A673 (cell line): ENCODE measurements around the gene CDK8. TPM values are rescaled to one million over a fixed set of nuclear protein-coding genes. Genes with fewer than 3 reads are reported as not detected.
"Not testable (repeated sequence)": the region's sequence is repeated elsewhere in the genome, so short reads cannot be mapped to it uniquely, and the experiment has no call there.

Experiments used
- BruUV-seq: library from RNA; stranded (reverse); fragments of 400-500 nt; replicated peaks from 2 replicates; lab custom pipeline; 2021; lab: Mats Ljungman, UMichigan
- CTCF ChIA-PET: fragments of 300-600 bp; sonication (Branson Sonifier 250); formaldehyde crosslinking; loops from one replicate; lab custom pipeline; 2022; ENCODE audit warnings: antibody characterized with exemption; lab: Charles Lee
- POLR2A ChIA-PET: fragments of 300-600 bp; sonication (Branson Sonifier 250); formaldehyde crosslinking; loops from one replicate; lab custom pipeline; 2022; ENCODE audit warnings: antibody characterized with exemption; ENCODE audit not compliant: low non-redundant PET; lab: Charles Lee
- DNase-seq: peaks from one replicate; pipeline ENCODE4 v3.0.0-alpha.2; 2015; ENCODE audit warnings: low spot score
- H3K27ac ChIP-seq: fragments of 200-600 bp; sonication (generic); 2 replicates; pipeline ENCODE4 v1.5.1; 2016; ENCODE audit warnings: mixed run types, low read depth, mild to moderate bottlenecking, mixed read lengths, antibody characterized with exemption, low read length; ENCODE audit not compliant: poor library complexity, severe bottlenecking
- H3K27me3 ChIP-seq: fragments of 200-600 bp; sonication (generic); replicated peaks from 2 replicates; pipeline ENCODE4 v1.6.1; 2017; ENCODE audit warnings: mixed run types, low read depth, mild to moderate bottlenecking, mixed read lengths, antibody characterized with exemption, low read length; ENCODE audit not compliant: insufficient read depth, poor library complexity
- H3K36me3 ChIP-seq: fragments of 200-600 bp; sonication (generic); 2 replicates; pipeline ENCODE4 v1.6.1; 2016; ENCODE audit warnings: mixed run types, mild to moderate bottlenecking, mixed read lengths, antibody characterized with exemption, low read length; ENCODE audit not compliant: insufficient read depth, poor library complexity, severe bottlenecking
- H3K4me1 ChIP-seq: fragments of 200-600 bp; sonication (generic); 2 replicates; pipeline ENCODE4 v1.6.1; 2017; ENCODE audit warnings: mixed run types, mild to moderate bottlenecking, mixed read lengths, antibody characterized with exemption, low read length; ENCODE audit not compliant: insufficient read depth, poor library complexity, severe bottlenecking
- H3K4me3 ChIP-seq: fragments of 200-600 bp; sonication (generic); 2 replicates; pipeline ENCODE4 v1.5.1; 2016; ENCODE audit warnings: low read depth, mixed run types, mild to moderate bottlenecking, mixed read lengths, low read length; ENCODE audit not compliant: poor library complexity, severe bottlenecking
- H3K9me3 ChIP-seq: fragments of 200-600 bp; sonication (generic); 2 replicates; pipeline ENCODE4 v1.6.1; 2016; ENCODE audit warnings: mixed run types, low read depth, mild to moderate bottlenecking, mixed read lengths, antibody characterized with exemption, low read length; ENCODE audit not compliant: poor library complexity, severe bottlenecking
- EZH2 ChIP-seq: fragments of 200-600 bp; sonication (generic); IDR thresholded peaks from 2 replicates; pipeline ENCODE4 v1.6.1; 2017; ENCODE audit warnings: borderline replicate concordance, low read depth, mild to moderate bottlenecking, mixed read lengths, antibody characterized with exemption, low read length; ENCODE audit not compliant: poor library complexity, severe bottlenecking
- intact Hi-C: fragments of 100-400 bp; cut with micrococcal nuclease; formaldehyde crosslinking; loops from one replicate; pipeline ENCODE4 v1.10.0; 2022; ENCODE audit not compliant: unreplicated experiment
- total RNA-seq: library from RNA; stranded (reverse); gene quantifications from 2 replicates; pipeline ENCODE4 v1.2.3, GENCODE V29; 2021
- TF ChIP-seq, protein P1 (sequence below): fragments of 300-800, 200-600 bp; sonication (generic); conservative IDR thresholded peaks from 2 replicates; pipeline ENCODE4 v1.5.1; 2017; ENCODE audit warnings: low read depth, mild to moderate bottlenecking, antibody characterized with exemption, low read length, moderate library complexity, mixed read lengths

CDK8 gene
- total RNA-seq, 1 experiment from 2014 or later, result 23.1 TPM

DNA sequence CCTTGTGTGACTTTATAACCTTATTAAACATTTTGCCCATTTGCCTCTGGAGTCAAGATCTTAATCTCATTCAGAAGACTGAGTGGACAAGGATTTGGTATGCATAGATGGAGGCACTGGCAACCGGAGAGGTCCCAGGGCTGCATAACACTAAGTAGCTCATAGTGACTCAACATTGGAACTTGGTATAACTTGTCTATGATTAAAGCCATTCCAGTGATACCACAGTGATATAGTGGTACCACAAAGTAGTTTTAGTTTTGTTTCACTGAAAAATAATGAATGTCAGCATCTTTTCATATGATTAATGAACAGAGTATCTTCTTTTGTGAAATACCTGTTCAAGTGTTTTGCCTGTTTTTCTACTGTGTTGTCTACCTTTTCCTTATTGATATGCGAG is 26.4 kb downstream of the CDK8 start:
- no peak overlapping the region for H3K4me3 ChIP-seq
- no peak for TF ChIP-seq EZH2
- TF ChIP-seq, protein P1, sequence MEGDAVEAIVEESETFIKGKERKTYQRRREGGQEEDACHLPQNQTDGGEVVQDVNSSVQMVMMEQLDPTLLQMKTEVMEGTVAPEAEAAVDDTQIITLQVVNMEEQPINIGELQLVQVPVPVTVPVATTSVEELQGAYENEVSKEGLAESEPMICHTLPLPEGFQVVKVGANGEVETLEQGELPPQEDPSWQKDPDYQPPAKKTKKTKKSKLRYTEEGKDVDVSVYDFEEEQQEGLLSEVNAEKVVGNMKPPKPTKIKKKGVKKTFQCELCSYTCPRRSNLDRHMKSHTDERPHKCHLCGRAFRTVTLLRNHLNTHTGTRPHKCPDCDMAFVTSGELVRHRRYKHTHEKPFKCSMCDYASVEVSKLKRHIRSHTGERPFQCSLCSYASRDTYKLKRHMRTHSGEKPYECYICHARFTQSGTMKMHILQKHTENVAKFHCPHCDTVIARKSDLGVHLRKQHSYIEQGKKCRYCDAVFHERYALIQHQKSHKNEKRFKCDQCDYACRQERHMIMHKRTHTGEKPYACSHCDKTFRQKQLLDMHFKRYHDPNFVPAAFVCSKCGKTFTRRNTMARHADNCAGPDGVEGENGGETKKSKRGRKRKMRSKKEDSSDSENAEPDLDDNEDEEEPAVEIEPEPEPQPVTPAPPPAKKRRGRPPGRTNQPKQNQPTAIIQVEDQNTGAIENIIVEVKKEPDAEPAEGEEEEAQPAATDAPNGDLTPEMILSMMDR, result no peak
- H3K4me1 ChIP-seq, result no peaks in the 10 kb centered on the region
- H3K36me3 ChIP-seq, result no peaks in the 10 kb centered on the region
- no peak for DNase-seq
- intact Hi-C loops, result no loop called here
- ChIA-PET POLR2A (no interaction called here), CTCF (interaction anchor here (0.5 kb wide), 1 partner anchor 81 kb away, joined by 12 read pairs; no protein-coding TSS in a partner anchor)
- H3K27me3 ChIP-seq, result no peaks in the 10 kb centered on the region
- H3K9me3 ChIP-seq, result no peaks in the 10 kb centered on the region
- no peak overlapping the region for H3K27ac ChIP-seq
- no TSS peak for BruUV-seq

DNA sequence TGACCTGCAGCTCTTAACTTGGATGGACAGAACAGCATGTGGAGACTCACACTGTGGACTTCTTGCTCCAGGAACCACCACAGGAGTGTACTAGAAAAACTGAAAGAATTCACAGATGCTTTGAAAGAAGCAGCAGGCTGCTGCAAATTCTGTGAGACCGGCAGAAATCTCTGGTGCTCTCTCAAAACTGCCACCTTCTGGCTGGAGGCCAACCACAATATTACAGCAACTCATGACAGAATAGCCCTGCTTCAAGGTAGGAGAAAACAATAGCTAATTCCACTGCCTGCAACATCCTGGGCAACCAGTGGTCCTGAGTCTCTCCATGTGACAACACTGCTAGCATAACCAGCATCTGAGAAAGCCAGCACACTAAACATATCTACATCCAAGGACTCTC is 26.9 kb downstream of the CDK8 start:
- BruUV-seq, result no TSS peak
- H3K9me3 ChIP-seq, result no peaks in the 10 kb centered on the region
- CTCF ChIA-PET, result no interaction called here
- H3K36me3 ChIP-seq, result no peaks in the 10 kb centered on the region
- H3K4me1 ChIP-seq, result no peaks in the 10 kb centered on the region
- H3K27ac ChIP-seq, result no peak overlapping the region
- no peak for DNase-seq
- POLR2A ChIA-PET, result no interaction called here
- H3K27me3 ChIP-seq, result no peaks in the 10 kb centered on the region
- intact Hi-C loops, result no loop called here
- no peak overlapping the region for H3K4me3 ChIP-seq
- TF ChIP-seq EZH2, result no peak

DNA sequence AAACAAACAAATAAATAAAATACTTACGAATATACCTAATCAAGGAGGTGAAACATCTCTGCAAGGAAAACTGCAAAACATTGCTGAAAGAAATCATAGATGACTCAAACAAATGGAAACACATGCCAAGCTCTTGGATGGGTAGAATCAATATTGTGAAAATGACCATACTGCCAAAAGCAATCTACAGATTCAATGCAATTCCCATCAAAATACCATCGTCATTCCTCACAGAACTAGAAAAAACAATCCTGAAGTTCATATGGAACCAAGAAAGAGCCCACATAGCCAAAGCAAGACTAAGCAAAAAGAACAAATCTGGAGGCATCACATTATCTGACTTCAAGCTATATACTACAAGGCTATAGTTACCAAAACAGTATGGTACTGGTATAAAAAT is 32.0 kb downstream of the CDK8 start:
- H3K4me3 ChIP-seq, H3K4me1 ChIP-seq, intact Hi-C loops, POLR2A ChIA-PET, H3K27ac ChIP-seq, H3K27me3 ChIP-seq, CTCF ChIA-PET, DNase-seq, H3K36me3 ChIP-seq, BruUV-seq, H3K9me3 ChIP-seq: not testable (repeated sequence)

DNA sequence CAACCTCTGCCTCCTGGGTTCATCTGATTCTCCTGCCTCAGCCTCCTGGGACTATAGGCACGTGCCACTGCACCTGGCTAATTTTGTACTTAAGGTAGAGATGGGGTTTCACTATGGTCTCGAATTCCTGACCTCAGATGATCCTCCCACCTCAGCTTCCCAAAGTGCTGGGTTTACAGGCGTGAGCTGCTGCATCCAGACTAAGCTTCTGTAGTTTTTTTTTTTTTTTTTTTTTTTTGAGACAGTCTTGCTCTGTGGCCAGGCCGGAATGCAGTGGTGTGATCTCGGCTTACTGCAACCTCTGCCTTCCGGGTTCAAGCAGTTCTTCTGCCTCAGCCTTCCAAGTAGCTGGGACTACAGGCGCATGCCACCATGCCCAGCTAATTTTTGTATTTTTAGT is 34.9 kb downstream of the CDK8 start:
- BruUV-seq, H3K4me3 ChIP-seq, H3K9me3 ChIP-seq, POLR2A ChIA-PET, H3K4me1 ChIP-seq, DNase-seq, H3K36me3 ChIP-seq, intact Hi-C loops, H3K27me3 ChIP-seq, H3K27ac ChIP-seq, CTCF ChIA-PET: not testable (repeated sequence)

DNA sequence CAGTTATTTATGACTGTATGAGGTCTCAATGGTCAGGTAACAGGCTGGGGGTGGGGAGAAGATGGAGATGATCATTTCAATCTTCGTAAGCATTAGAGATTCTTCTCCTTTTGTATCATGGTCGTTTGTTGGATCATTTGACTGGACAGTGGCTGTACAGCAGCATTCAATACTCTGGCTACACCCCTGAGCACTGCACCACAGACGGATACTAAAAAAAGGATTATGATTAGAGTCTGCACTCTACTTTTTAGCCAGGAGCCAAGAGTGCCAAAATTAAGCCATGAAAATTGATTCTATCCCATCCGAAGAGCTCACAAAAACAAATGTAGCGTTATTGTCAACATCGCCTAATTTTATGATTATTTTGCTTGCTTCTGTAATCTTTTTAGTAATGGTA is 41.9 kb downstream of the CDK8 start:
- H3K9me3 ChIP-seq, result no peaks in the 10 kb centered on the region
- no peaks in the 10 kb centered on the region for H3K36me3 ChIP-seq
- ChIA-PET POLR2A (no interaction called here), CTCF (no interaction called here)
- DNase-seq, result no peak
- intact Hi-C loops, result no loop called here
- H3K4me1 ChIP-seq, result no peaks in the 10 kb centered on the region
- BruUV-seq, result no TSS peak
- H3K4me3 ChIP-seq, result no peak overlapping the region
- no peak for TF ChIP-seq EZH2
- TF ChIP-seq, protein P1, result no peak
- no peak overlapping the region for H3K27ac ChIP-seq
- H3K27me3 ChIP-seq, result no peaks in the 10 kb centered on the region
